Upper lobe of right lung (tissue), 1 donor: ENCODE results near the gene TGM3. TPM values are rescaled to one million over a fixed set of nuclear protein-coding genes. Genes with fewer than 3 reads are reported as not detected.

Experiments used
- ATAC-seq: fragments of 200-7000 bp; cut with Tn5 transposase; one replicate; pipeline ENCODE4 v1.9.1; 2020; ENCODE audit warnings: mild to moderate bottlenecking, moderate library complexity
- DNase-seq: peaks from one replicate; pipeline ENCODE4 v3.0.0-alpha.2; 2020
- H3K27ac ChIP-seq: fragments of 200-600 bp; one replicate; pipeline ENCODE4 v1.8.0; 2022
- H3K27me3 ChIP-seq: fragments of 200-600 bp; one replicate; pipeline ENCODE4 v1.8.0; 2022; ENCODE audit warnings: mild to moderate bottlenecking
- H3K36me3 ChIP-seq: fragments of 200-600 bp; one replicate; pipeline ENCODE4 v1.8.0; 2022
- H3K4me1 ChIP-seq: fragments of 200-600 bp; one replicate; pipeline ENCODE4 v1.8.0; 2022
- H3K4me3 ChIP-seq: fragments of 200-600 bp; one replicate; pipeline ENCODE4 v1.8.0; 2022; ENCODE audit warnings: mild to moderate bottlenecking
- H3K9me3 ChIP-seq: fragments of 200-600 bp; one replicate; pipeline ENCODE4 v1.8.0; 2022
- intact Hi-C: fragments of 100-400 bp; cut with DNase I; formaldehyde crosslinking; loops from one replicate; pipeline ENCODE4 v1.11.0; 2022
- long read RNA-seq: library from polyadenylated mRNA; unstranded; transcript quantifications from one replicate; pipeline ENCODE4 v2.0.0, GENCODE V29; 2021
- total RNA-seq: library from RNA; stranded (reverse); fragmentation: NEBNext Ultra II Directional; extraction: Animal tissue kit (Norgen Biotek cat#: 25700); gene quantifications from one replicate; pipeline ENCODE4 v1.2.1, GENCODE V29; 2021
- TF ChIP-seq, protein P1 (sequence below): fragments of 200-600 bp; IDR thresholded peaks from one replicate; pipeline ENCODE4 v1.8.0; 2022; ENCODE audit warnings: antibody characterized with exemption
- donor health status: DM: no; HTN: yes; CAD: no; lungs with severe emphysema.

TGM3 gene, protein sequence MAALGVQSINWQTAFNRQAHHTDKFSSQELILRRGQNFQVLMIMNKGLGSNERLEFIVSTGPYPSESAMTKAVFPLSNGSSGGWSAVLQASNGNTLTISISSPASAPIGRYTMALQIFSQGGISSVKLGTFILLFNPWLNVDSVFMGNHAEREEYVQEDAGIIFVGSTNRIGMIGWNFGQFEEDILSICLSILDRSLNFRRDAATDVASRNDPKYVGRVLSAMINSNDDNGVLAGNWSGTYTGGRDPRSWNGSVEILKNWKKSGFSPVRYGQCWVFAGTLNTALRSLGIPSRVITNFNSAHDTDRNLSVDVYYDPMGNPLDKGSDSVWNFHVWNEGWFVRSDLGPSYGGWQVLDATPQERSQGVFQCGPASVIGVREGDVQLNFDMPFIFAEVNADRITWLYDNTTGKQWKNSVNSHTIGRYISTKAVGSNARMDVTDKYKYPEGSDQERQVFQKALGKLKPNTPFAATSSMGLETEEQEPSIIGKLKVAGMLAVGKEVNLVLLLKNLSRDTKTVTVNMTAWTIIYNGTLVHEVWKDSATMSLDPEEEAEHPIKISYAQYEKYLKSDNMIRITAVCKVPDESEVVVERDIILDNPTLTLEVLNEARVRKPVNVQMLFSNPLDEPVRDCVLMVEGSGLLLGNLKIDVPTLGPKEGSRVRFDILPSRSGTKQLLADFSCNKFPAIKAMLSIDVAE
- not detected for total RNA-seq
- long read RNA-seq = 0 reads

DNA sequence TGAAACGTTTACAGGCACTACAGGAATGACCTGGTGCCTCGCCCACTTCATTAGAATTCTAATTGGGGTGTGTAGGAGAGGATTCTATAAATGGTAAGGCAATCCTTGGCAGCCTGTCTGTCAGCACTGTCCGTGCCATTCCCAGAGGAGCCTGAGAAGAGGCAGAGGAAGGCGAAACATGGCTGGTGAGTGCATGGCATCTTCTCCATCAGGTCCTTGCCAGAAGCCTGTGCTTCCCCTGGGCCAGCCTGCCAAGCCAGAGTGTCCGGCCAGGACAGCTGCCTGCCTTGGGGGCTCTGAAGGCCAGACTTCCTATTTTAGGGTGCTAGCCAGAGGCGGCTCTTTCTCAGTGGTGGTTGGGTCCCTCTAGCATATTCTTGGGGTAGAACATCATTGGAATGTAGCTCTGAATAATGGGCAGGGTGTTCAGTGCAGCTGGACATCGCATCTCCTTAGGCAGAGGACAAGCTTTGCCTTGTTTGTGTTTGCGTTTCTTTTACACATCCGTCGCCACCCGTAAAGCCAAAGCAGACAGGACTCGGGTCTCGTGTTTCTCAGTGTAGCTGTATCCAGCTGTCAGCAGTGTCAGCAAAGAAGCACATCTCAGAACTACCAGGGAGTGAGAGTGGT is at the start of gene TGM3:
TGM3 (plus strand) TSS at position 116 of the 630 bp plus-strand sequence; CDS start at position 179, 63 bp downstream.
- intact Hi-C loops = no loop called here

DNA sequence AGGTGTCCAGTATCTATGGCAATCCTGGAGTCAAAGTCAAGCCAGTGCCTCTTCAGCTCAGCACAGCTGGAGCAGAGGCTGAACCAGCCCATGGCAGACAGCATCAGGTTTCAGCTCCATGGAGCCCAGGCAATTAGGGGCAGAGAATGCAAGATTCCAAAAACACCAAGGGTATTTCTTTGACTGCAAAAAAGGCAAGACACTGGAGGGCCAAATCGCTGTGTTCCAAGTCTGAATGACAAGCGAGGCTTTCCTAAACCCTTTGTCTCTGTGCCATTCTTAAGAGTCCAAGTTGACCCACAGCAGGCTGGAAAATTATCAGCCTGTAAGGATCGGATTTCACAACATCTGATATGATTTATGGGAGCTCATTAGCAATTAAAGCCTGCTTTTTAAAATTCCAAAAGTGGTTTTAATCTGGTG is 49.7 kb upstream of the TGM3 start:
- no peak for ATAC-seq
- H3K9me3 ChIP-seq = no peaks in the 10 kb centered on the region
- no peaks in the 10 kb centered on the region for H3K36me3 ChIP-seq
- H3K27me3 ChIP-seq = peaks cover 21% of the 10 kb centered on the region
- H3K4me1 ChIP-seq = no peaks in the 10 kb centered on the region
- DNase-seq = no peak
- no peak overlapping the region for H3K4me3 ChIP-seq
- intact Hi-C loops = no loop called here
- TF ChIP-seq, protein P1, sequence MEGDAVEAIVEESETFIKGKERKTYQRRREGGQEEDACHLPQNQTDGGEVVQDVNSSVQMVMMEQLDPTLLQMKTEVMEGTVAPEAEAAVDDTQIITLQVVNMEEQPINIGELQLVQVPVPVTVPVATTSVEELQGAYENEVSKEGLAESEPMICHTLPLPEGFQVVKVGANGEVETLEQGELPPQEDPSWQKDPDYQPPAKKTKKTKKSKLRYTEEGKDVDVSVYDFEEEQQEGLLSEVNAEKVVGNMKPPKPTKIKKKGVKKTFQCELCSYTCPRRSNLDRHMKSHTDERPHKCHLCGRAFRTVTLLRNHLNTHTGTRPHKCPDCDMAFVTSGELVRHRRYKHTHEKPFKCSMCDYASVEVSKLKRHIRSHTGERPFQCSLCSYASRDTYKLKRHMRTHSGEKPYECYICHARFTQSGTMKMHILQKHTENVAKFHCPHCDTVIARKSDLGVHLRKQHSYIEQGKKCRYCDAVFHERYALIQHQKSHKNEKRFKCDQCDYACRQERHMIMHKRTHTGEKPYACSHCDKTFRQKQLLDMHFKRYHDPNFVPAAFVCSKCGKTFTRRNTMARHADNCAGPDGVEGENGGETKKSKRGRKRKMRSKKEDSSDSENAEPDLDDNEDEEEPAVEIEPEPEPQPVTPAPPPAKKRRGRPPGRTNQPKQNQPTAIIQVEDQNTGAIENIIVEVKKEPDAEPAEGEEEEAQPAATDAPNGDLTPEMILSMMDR = no peak
- H3K27ac ChIP-seq = no peak overlapping the region

More for the DNA sequence above, at the start of gene TGM3:
- ATAC-seq (no peak), DNase-seq (no peak)
- TF ChIP-seq, protein P1 = no peak
- Histone ChIP-seq H3K4me1 (peaks cover 4% of the 10 kb centered on the region), H3K36me3 (no peaks in the 10 kb centered on the region), H3K9me3 (no peaks in the 10 kb centered on the region), H3K27me3 (no peaks in the 10 kb centered on the region), H3K27ac (no peak within 1 kb of the TSS), H3K4me3 (no peak within 1 kb of the TSS)

DNA sequence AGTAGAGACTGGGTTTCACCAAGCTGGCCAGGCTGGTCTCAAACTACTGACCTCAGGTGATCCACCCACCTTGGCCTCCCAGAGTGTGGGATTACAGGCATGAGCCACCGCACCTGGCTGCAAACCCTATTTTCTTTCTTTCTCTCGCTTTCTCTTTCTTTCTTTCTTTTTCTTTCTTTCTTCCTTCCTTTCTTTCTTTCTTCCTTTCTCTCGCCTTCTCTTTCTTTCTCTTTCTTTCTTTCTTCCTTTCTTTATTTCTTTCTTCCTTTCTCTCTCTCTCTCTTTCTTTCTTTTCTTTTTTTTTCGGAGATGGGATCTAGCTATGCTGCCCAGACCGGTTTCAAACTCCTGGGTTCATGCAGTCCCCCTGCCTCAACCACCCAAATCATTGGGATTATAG is 47.0 kb upstream of the TGM3 start:
- intact Hi-C loops = no loop called here
- ATAC-seq (no peak), DNase-seq (no peak)
- Histone ChIP-seq H3K27ac (no peak overlapping the region), H3K4me1 (no peaks in the 10 kb centered on the region), H3K9me3 (no peaks in the 10 kb centered on the region), H3K36me3 (no peaks in the 10 kb centered on the region), H3K27me3 (peaks cover 16% of the 10 kb centered on the region), H3K4me3 (no peak overlapping the region)
- TF ChIP-seq, protein P1 = no peak

DNA sequence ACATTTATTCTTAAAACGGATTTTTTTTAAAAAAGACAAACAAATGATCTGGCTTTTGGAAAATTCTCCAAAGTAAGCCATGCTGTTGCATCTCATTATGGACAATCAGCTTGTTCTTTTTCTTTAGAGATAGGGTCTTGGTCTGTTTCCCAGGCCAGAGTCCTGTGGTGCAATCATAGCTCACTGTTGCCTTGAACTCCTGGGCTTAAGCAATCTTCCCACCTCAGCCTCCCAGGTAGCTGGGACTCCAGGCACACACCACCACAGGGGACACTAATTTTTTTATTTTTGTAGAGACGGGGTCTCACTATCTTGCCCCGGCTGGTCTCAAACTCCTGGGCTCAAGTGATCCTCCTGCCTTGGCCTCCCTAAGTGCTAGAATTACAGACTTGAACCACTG is 45.9 kb upstream of the TGM3 start:
- no peak overlapping the region for H3K27ac ChIP-seq
- no peak for ATAC-seq
- H3K9me3 ChIP-seq = no peaks in the 10 kb centered on the region
- H3K27me3 ChIP-seq = peaks cover 12% of the 10 kb centered on the region
- DNase-seq = no peak
- intact Hi-C loops = no loop called here
- H3K36me3 ChIP-seq = no peaks in the 10 kb centered on the region
- no peaks in the 10 kb centered on the region for H3K4me1 ChIP-seq
- TF ChIP-seq, protein P1 = no peak
- no peak overlapping the region for H3K4me3 ChIP-seq

DNA sequence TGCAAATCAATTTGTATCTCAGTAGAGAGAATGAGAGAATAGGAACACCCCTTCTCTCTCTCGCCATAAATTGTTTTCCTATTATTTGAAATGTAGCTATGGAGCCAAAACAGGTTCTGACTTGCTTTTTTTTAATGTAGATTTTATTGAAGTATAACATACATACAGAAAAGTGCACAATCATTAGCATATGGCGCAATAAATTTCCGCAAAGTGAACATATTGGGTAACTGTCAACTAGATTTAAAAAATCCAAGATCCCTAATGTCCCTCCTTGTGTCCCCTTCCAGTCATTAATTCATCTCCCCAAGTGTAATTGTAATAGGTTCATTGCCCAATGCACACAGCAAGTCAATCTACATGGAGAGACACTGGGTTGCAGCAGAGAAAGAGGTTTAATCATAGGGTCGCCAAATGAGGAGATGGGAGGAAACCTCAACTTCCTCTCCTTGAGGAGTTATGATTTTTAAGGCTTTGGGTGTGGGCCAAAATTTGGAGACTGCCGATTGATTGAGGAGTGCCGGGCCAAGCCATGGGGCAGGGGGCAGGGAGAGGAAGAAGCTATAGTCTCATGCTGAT is 43.3 kb upstream of the TGM3 start:
- Histone ChIP-seq H3K4me1 (no peaks in the 10 kb centered on the region), H3K9me3 (no peaks in the 10 kb centered on the region), H3K4me3 (no peak overlapping the region), H3K36me3 (no peaks in the 10 kb centered on the region), H3K27me3 (no peaks in the 10 kb centered on the region), H3K27ac (no peak overlapping the region)
- TF ChIP-seq, protein P1 = no peak
- DNase-seq = no peak
- ATAC-seq = no peak
- intact Hi-C loops = no loop called here
